ENCODE measurements around the gene FLYWCH1. TPM values are rescaled to one million over a fixed set of nuclear protein-coding genes. Genes with fewer than 3 reads are reported as not detected.
"Not testable (repeated sequence)": the region's sequence is repeated elsewhere in the genome, so short reads cannot be mapped to it uniquely, and the experiment has no call there.

FLYWCH1 gene
- total and polyA plus RNA-seq, 2 donors (not counting 1 experiment from before 2014, with no cell fraction given) = 12.0 to 58.5 TPM

DNA sequence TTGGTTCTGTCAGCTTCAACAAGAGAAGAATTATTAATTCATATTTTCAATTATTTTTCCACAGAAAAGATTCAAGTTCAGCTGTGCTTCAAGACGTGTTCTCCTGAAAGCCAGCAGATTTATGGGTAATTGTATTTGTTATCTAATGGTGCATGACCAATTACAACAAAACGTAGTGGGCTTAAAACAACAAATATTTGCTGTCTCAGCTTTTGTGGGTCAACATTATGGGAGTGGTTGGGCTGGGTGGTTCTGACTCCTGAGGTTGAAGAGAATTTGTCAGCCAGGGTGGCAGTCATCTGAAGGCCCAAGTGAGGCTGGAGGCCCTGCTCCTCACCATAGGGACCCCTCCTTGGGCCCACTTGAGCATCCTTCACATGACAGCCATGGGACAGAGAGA is 28.2 kb downstream of the FLYWCH1 start:
- Histone ChIP-seq H3K79me2 (ENCODE audit: control insufficient read depth, insufficient read depth, low read length) (no peaks in the 10 kb centered on the region), H3K27me3 (ENCODE audit: control insufficient read depth, insufficient read depth, low read length) (no peaks in the 10 kb centered on the region), H2AFZ (ENCODE audit: low read length) (no peak overlapping the region), H3K27ac (ENCODE audit: insufficient read depth, low read length) (no peak overlapping the region), H3K9ac (ENCODE audit: insufficient read depth, low read length) (no peak overlapping the region), H3K36me3 (ENCODE audit: control insufficient read depth, insufficient read depth, low read length) (peaks cover 27% of the 10 kb centered on the region), H3K4me3 (replicated peaks in 1 of 4; ENCODE audit: control extremely low read depth in 1 of 4, insufficient read depth in 1 of 4, low read depth in 3 of 4, low read length in 4 of 4) (no peak overlapping the region), H4K20me1 (ENCODE audit: control insufficient read depth, extremely low read depth, insufficient read depth, low read length) (no peaks in the 10 kb centered on the region), H3K9me3 (ENCODE audit: control insufficient read depth, insufficient read depth, low read depth, low read length) (no peaks in the 10 kb centered on the region), H3K4me2 (ENCODE audit: extremely low read depth, insufficient read depth, low read length) (no peak overlapping the region), H3K4me1 (ENCODE audit: control insufficient read depth, extremely low read depth, insufficient read depth, low read length) (no peaks in the 10 kb centered on the region)
- TF ChIP-seq, protein P1, sequence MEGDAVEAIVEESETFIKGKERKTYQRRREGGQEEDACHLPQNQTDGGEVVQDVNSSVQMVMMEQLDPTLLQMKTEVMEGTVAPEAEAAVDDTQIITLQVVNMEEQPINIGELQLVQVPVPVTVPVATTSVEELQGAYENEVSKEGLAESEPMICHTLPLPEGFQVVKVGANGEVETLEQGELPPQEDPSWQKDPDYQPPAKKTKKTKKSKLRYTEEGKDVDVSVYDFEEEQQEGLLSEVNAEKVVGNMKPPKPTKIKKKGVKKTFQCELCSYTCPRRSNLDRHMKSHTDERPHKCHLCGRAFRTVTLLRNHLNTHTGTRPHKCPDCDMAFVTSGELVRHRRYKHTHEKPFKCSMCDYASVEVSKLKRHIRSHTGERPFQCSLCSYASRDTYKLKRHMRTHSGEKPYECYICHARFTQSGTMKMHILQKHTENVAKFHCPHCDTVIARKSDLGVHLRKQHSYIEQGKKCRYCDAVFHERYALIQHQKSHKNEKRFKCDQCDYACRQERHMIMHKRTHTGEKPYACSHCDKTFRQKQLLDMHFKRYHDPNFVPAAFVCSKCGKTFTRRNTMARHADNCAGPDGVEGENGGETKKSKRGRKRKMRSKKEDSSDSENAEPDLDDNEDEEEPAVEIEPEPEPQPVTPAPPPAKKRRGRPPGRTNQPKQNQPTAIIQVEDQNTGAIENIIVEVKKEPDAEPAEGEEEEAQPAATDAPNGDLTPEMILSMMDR (conservative IDR thresholded peaks at IDR 0.05 in 1 of 2, IDR thresholded peaks at IDR 0.05 in 1 of 2; ENCODE audit: low read depth in 1 of 2, low read length in 2 of 2) = no peak
- no peak for TF ChIP-seq EZH2 (IDR thresholded peaks at IDR 0.05; ENCODE audit: low read length, missing control alignments)
- DNase-seq (ENCODE audit: low read depth in 2 of 2) = no peak

DNA sequence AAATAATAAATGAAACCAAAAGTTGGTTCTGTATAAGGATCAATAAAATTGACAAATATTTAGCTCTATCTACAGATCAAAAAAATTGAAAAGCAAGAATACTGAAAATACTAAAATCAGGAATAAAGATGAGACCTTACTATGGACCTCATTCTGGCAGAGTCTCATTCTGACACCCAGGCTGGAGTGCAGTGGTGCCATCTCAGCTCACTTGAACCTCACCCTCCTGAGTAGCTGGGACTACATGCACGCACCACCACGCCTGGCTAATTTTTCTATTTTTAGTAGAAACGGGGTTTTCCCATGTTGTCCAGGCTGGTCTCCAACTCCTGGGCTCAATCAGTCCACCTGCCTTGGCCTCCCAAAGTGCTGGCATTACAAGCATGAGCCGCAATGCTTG is 30.3 kb downstream of the FLYWCH1 start:
- Histone ChIP-seq H3K36me3 (ENCODE audit: control insufficient read depth, insufficient read depth, low read length) (peaks cover 17% of the 10 kb centered on the region), H3K4me2 (ENCODE audit: extremely low read depth, insufficient read depth, low read length) (no peak overlapping the region), H2AFZ (ENCODE audit: low read length) (no peak overlapping the region), H3K9me3 (ENCODE audit: control insufficient read depth, insufficient read depth, low read depth, low read length) (no peaks in the 10 kb centered on the region), H3K27me3 (ENCODE audit: control insufficient read depth, insufficient read depth, low read length) (no peaks in the 10 kb centered on the region), H3K27ac (ENCODE audit: insufficient read depth, low read length) (no peak overlapping the region), H4K20me1 (ENCODE audit: control insufficient read depth, extremely low read depth, insufficient read depth, low read length) (no peaks in the 10 kb centered on the region), H3K4me3 (replicated peaks in 1 of 4; ENCODE audit: control extremely low read depth in 1 of 4, insufficient read depth in 1 of 4, low read depth in 3 of 4, low read length in 4 of 4) (no peak overlapping the region), H3K9ac (ENCODE audit: insufficient read depth, low read length) (no peak overlapping the region), H3K4me1 (ENCODE audit: control insufficient read depth, extremely low read depth, insufficient read depth, low read length) (no peaks in the 10 kb centered on the region), H3K79me2 (ENCODE audit: control insufficient read depth, insufficient read depth, low read length) (no peaks in the 10 kb centered on the region)
- DNase-seq (ENCODE audit: low read depth in 2 of 2) = no peak
- TF ChIP-seq, protein P1 (conservative IDR thresholded peaks at IDR 0.05 in 1 of 2, IDR thresholded peaks at IDR 0.05 in 1 of 2; ENCODE audit: low read depth in 1 of 2, low read length in 2 of 2) = no peak
- no peak for TF ChIP-seq EZH2 (IDR thresholded peaks at IDR 0.05; ENCODE audit: low read length, missing control alignments)

- not testable (repeated sequence) for H3K79me2 ChIP-seq (ENCODE audit: control insufficient read depth, insufficient read depth, low read length); H3K9ac ChIP-seq (ENCODE audit: insufficient read depth, low read length); H3K4me2 ChIP-seq (ENCODE audit: extremely low read depth, insufficient read depth, low read length); H3K27ac ChIP-seq (ENCODE audit: insufficient read depth, low read length); DNase-seq (ENCODE audit: low read depth in 2 of 2); H3K9me3 ChIP-seq (ENCODE audit: control insufficient read depth, insufficient read depth, low read depth, low read length); H3K4me1 ChIP-seq (ENCODE audit: control insufficient read depth, extremely low read depth, insufficient read depth, low read length); H3K4me3 ChIP-seq (replicated peaks in 1 of 4; ENCODE audit: control extremely low read depth in 1 of 4, insufficient read depth in 1 of 4, low read depth in 3 of 4, low read length in 4 of 4); H3K27me3 ChIP-seq (ENCODE audit: control insufficient read depth, insufficient read depth, low read length); H3K36me3 ChIP-seq (ENCODE audit: control insufficient read depth, insufficient read depth, low read length); H2AFZ ChIP-seq (ENCODE audit: low read length); H4K20me1 ChIP-seq (ENCODE audit: control insufficient read depth, extremely low read depth, insufficient read depth, low read length)
Observed at GRCh38 chr16:2943716-2944115, 32.0 kb downstream of the FLYWCH1 start.

All from fibroblast of lung (primary cell).